ENCODE measurements around the gene PTPRG. TPM values are rescaled to one million over a fixed set of nuclear protein-coding genes. Genes with fewer than 3 reads are reported as not detected.

Gene PTPRG
- total RNA-seq, 1 experiment from 2014 or later, result 0.73 TPM

GRCh38 chr3:62046326-62046725 lies 485.0 kb downstream of the PTPRG start:
- POLR2A ChIA-PET (ENCODE audit: unreplicated experiment), result no interaction called here
- no peaks in the 10 kb centered on the region for H3F3A ChIP-seq (ENCODE audit: low read length, unreplicated experiment)
- intact Hi-C loops (cut with micrococcal nuclease), result no loop called here

GRCh38 chr3:62048577-62048976 lies 487.2 kb downstream of the PTPRG start:
- Histone ChIP-seq H2AFZ (ENCODE audit: low read length) (no peak overlapping the region), H3K4me1 (ENCODE audit: insufficient read depth, low read length) (no peaks in the 10 kb centered on the region), H3K9me2 (replicated peaks; ENCODE audit: low read length) (no peaks in the 10 kb centered on the region), H3K9me3 (ENCODE audit: low read length) (no peaks in the 10 kb centered on the region), H3K27ac (ENCODE audit: low read length) (no peak overlapping the region), H3K36me3 (ENCODE audit: low read depth, low read length) (no peaks in the 10 kb centered on the region; the same call in 1 of the 2 replicates), H3F3A (ENCODE audit: low read length, unreplicated experiment) (no peaks in the 10 kb centered on the region), H3K27me3 (ENCODE audit: low read length) (no peaks in the 10 kb centered on the region; the same call in 1 of the 2 replicates), H3K79me2 (ENCODE audit: low read length) (no peaks in the 10 kb centered on the region), H3K4me2 (ENCODE audit: low read length) (no peak overlapping the region), H3K4me3 (ENCODE audit: low read length) (no peak overlapping the region), H4K20me1 (ENCODE audit: low read length) (no peaks in the 10 kb centered on the region), H3K9ac (ENCODE audit: low read length) (no peak overlapping the region)
- no peak for DNase-seq
- CTCF ChIA-PET, result no interaction called here
- BruUV-seq (replicated peaks), result no TSS peak
- intact Hi-C loops (cut with micrococcal nuclease), result no loop called here
- TF ChIP-seq EZH2phosphoT487 (IDR thresholded peaks at IDR 0.05; ENCODE audit: borderline replicate concordance, low read length) (no peak), EZH2 (IDR thresholded peaks at IDR 0.05; ENCODE audit: low read length, unreplicated experiment) (no peak)
- TF ChIP-seq, protein P1, sequence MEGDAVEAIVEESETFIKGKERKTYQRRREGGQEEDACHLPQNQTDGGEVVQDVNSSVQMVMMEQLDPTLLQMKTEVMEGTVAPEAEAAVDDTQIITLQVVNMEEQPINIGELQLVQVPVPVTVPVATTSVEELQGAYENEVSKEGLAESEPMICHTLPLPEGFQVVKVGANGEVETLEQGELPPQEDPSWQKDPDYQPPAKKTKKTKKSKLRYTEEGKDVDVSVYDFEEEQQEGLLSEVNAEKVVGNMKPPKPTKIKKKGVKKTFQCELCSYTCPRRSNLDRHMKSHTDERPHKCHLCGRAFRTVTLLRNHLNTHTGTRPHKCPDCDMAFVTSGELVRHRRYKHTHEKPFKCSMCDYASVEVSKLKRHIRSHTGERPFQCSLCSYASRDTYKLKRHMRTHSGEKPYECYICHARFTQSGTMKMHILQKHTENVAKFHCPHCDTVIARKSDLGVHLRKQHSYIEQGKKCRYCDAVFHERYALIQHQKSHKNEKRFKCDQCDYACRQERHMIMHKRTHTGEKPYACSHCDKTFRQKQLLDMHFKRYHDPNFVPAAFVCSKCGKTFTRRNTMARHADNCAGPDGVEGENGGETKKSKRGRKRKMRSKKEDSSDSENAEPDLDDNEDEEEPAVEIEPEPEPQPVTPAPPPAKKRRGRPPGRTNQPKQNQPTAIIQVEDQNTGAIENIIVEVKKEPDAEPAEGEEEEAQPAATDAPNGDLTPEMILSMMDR (conservative IDR thresholded peaks at IDR 0.05; ENCODE audit: low read depth, low read length), result no peak
- POLR2A ChIA-PET (ENCODE audit: unreplicated experiment), result no interaction called here
- no peak for ATAC-seq

More at GRCh38 chr3:62046326-62046725, 485.0 kb downstream of the PTPRG start:
- no peaks in the 10 kb centered on the region; the same call in 1 of the 2 replicates for H3K36me3 ChIP-seq (ENCODE audit: low read depth, low read length)
- TF ChIP-seq, protein P1 (conservative IDR thresholded peaks at IDR 0.05; ENCODE audit: low read depth, low read length), result no peak
- no peak for TF ChIP-seq EZH2 (IDR thresholded peaks at IDR 0.05; ENCODE audit: low read length, unreplicated experiment)
- TF ChIP-seq EZH2phosphoT487 (IDR thresholded peaks at IDR 0.05; ENCODE audit: borderline replicate concordance, low read length), result no peak
- no peaks in the 10 kb centered on the region for H4K20me1 ChIP-seq (ENCODE audit: low read length)
- H3K9ac ChIP-seq (ENCODE audit: low read length), result no peak overlapping the region
- no peak overlapping the region for H3K4me3 ChIP-seq (ENCODE audit: low read length)
- DNase-seq (no peak), ATAC-seq (no peak)
- BruUV-seq (replicated peaks), result no TSS peak
- H3K4me2 ChIP-seq (ENCODE audit: low read length), result no peak overlapping the region
- H3K9me3 ChIP-seq (ENCODE audit: low read length), result no peaks in the 10 kb centered on the region
- no peak overlapping the region for H2AFZ ChIP-seq (ENCODE audit: low read length)
- no peaks in the 10 kb centered on the region for H3K4me1 ChIP-seq (ENCODE audit: insufficient read depth, low read length)
- CTCF ChIA-PET, result no interaction called here
- H3K79me2 ChIP-seq (ENCODE audit: low read length), result no peaks in the 10 kb centered on the region
- H3K9me2 ChIP-seq (replicated peaks; ENCODE audit: low read length), result no peaks in the 10 kb centered on the region
- no peaks in the 10 kb centered on the region; the same call in 1 of the 2 replicates for H3K27me3 ChIP-seq (ENCODE audit: low read length)
- H3K27ac ChIP-seq (ENCODE audit: low read length), result no peak overlapping the region

GRCh38 chr3:62049033-62049432 lies 487.7 kb downstream of the PTPRG start:
- no peak overlapping the region for H2AFZ ChIP-seq (ENCODE audit: low read length)
- no peaks in the 10 kb centered on the region for H3K9me3 ChIP-seq (ENCODE audit: low read length)
- H3F3A ChIP-seq (ENCODE audit: low read length, unreplicated experiment), result no peaks in the 10 kb centered on the region
- H3K4me1 ChIP-seq (ENCODE audit: insufficient read depth, low read length), result no peaks in the 10 kb centered on the region
- no peak overlapping the region for H3K9ac ChIP-seq (ENCODE audit: low read length)
- intact Hi-C loops (cut with micrococcal nuclease), result no loop called here
- BruUV-seq (replicated peaks), result no TSS peak
- no peak for DNase-seq
- no peaks in the 10 kb centered on the region for H4K20me1 ChIP-seq (ENCODE audit: low read length)
- no peaks in the 10 kb centered on the region; the same call in 1 of the 2 replicates for H3K36me3 ChIP-seq (ENCODE audit: low read depth, low read length)
- no peaks in the 10 kb centered on the region for H3K9me2 ChIP-seq (replicated peaks; ENCODE audit: low read length)
- no peaks in the 10 kb centered on the region for H3K79me2 ChIP-seq (ENCODE audit: low read length)
- ChIA-PET POLR2A (ENCODE audit: unreplicated experiment) (no interaction called here), CTCF (no interaction called here)
- ATAC-seq, result no peak
- TF ChIP-seq, protein P1 (conservative IDR thresholded peaks at IDR 0.05; ENCODE audit: low read depth, low read length), result no peak
- TF ChIP-seq EZH2 (IDR thresholded peaks at IDR 0.05; ENCODE audit: low read length, unreplicated experiment) (no peak), EZH2phosphoT487 (IDR thresholded peaks at IDR 0.05; ENCODE audit: borderline replicate concordance, low read length) (no peak)
- H3K4me2 ChIP-seq (ENCODE audit: low read length), result no peak overlapping the region
- H3K4me3 ChIP-seq (ENCODE audit: low read length), result no peak overlapping the region
- H3K27ac ChIP-seq (ENCODE audit: low read length), result no peak overlapping the region
- no peaks in the 10 kb centered on the region; the same call in 1 of the 2 replicates for H3K27me3 ChIP-seq (ENCODE audit: low read length)

Data from PC-3 (cell line).